ENCODE measurements around the gene ZNF277.

The ZNF277 gene

DNA sequence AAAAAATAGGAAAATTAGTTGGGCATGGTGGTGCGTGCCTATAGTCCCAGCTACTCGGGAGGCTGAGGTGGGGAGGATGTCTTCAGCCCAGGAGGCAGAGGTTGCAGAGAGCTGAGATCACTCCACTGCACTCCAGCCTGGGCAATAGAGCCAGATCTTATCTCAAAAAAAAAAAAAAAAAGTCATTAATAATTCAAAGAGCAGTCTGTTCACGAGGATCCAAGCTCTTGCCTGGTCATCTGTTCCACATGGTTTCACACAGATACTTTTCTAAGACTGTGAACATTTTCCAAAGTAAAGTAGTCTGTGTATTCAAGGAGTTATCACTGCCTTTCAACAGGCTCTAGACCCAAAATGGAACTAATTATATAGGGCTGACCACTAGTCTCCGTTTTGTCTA is 86.9 kb downstream of the ZNF277 start:
- no peak for TF ChIP-seq ZFX (IDR thresholded peaks at IDR 0.05; ENCODE audit: borderline replicate concordance)
- TF ChIP-seq, protein P1, sequence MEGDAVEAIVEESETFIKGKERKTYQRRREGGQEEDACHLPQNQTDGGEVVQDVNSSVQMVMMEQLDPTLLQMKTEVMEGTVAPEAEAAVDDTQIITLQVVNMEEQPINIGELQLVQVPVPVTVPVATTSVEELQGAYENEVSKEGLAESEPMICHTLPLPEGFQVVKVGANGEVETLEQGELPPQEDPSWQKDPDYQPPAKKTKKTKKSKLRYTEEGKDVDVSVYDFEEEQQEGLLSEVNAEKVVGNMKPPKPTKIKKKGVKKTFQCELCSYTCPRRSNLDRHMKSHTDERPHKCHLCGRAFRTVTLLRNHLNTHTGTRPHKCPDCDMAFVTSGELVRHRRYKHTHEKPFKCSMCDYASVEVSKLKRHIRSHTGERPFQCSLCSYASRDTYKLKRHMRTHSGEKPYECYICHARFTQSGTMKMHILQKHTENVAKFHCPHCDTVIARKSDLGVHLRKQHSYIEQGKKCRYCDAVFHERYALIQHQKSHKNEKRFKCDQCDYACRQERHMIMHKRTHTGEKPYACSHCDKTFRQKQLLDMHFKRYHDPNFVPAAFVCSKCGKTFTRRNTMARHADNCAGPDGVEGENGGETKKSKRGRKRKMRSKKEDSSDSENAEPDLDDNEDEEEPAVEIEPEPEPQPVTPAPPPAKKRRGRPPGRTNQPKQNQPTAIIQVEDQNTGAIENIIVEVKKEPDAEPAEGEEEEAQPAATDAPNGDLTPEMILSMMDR (IDR thresholded peaks at IDR 0.05): no peak

GRCh38 chr7:112296432-112296831 is 89.9 kb downstream of the ZNF277 start:
- H3K27ac ChIP-seq: no peak overlapping the region
- TF ChIP-seq, protein P1 (IDR thresholded peaks at IDR 0.05): no peak

More for the DNA sequence above, 86.9 kb downstream of the ZNF277 start:
- H3K27ac ChIP-seq: no peak overlapping the region

DNA sequence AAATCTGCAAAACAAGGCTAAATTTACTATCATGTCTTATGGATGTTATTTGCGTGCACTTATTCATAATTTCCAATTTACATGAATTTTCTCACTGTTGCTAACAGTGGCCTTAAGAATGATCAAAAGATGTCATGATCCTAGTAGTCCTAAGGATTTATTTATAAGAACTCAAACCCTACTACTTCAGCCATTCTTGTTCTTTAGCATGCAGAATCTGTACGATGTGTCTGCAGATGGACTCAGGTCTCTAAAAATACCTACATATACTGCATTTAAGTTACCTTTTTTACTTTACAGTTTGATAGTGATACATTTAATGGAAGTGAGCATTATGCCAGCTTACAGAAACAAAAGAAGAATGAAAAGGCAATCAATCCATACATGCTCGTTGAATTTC is 91.2 kb downstream of the ZNF277 start:
- H3K27ac ChIP-seq: no peak overlapping the region

GRCh38 chr7:112298543-112299100 is 92.1 kb downstream of the ZNF277 start:
- no peak overlapping the region for H3K27ac ChIP-seq
- no peak for TF ChIP-seq ZFX (IDR thresholded peaks at IDR 0.05; ENCODE audit: borderline replicate concordance)
- TF ChIP-seq, protein P1 (IDR thresholded peaks at IDR 0.05): no peak

More for the DNA sequence above, 91.2 kb downstream of the ZNF277 start:
- TF ChIP-seq, protein P1 (IDR thresholded peaks at IDR 0.05): no peak
- TF ChIP-seq ZFX (IDR thresholded peaks at IDR 0.05; ENCODE audit: borderline replicate concordance): no peak

DNA sequence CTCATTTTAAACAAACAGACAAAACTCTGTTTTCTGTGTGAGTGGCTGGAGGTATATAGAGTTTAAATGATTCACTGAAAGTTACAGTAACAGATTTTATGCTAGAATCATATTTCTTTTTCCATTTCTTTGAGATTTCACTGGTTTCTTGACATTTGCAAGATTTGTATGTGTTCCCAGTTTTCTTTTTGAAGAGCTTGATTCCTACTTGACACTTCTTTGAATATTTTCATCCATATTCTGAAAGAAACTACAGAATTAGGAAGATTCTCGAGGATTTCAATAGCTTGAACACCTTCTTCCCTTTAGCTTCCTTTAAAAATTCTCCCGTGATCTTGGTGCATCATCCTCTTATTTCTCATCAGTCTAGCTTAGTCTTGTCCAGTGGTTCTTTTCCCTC is 93.6 kb downstream of the ZNF277 start:
- TF ChIP-seq, protein P1 (IDR thresholded peaks at IDR 0.05): no peak
- no peak for TF ChIP-seq ZFX (IDR thresholded peaks at IDR 0.05; ENCODE audit: borderline replicate concordance)
- H3K27ac ChIP-seq: no peak overlapping the region

DNA sequence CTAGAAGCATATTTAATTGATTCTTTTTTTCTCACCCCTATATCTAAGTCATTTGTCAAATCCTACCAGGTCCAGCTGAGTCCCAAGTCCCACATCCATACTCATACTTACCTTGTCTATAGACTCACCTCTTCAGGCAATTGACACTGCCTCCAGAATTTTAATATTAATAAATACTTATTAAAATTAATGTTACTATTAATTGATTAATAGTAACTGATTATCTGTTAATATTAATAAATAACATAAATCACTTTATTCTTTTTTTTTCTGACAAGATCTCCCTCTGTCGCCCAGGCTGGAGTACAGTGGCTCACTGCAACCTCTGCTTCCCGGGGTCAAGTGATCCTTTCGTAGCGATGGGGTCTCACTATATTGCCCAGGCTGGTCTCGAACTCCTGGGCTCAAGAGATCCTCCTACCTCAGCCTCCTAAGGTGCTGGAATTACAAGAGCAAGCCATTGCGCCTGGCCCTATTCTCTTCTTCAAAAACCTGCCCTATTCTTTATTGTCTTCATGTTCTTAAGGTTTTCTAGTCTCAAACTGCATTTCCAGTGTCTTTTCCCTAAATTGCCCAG is 94.4 kb downstream of the ZNF277 start:
- TF ChIP-seq, protein P1 (IDR thresholded peaks at IDR 0.05): no peak
- no peak for TF ChIP-seq ZFX (IDR thresholded peaks at IDR 0.05; ENCODE audit: borderline replicate concordance)
- no peak overlapping the region for H3K27ac ChIP-seq

GRCh38 chr7:112302566-112302965 is 96.1 kb downstream of the ZNF277 start:
- TF ChIP-seq, protein P1 (IDR thresholded peaks at IDR 0.05): no peak
- no peak for TF ChIP-seq ZFX (IDR thresholded peaks at IDR 0.05; ENCODE audit: borderline replicate concordance)
- H3K27ac ChIP-seq: no peak overlapping the region
